Activated CD4-positive, alpha-beta T cell treated with anti-CD3 and anti-CD28 coated beads, Interleukin-2, amount 10 ng/mL, durations not matched to agents 24 days and 14 days (primary cell): ENCODE data around the gene ZFAND3. TPM values are rescaled to one million over a fixed set of nuclear protein-coding genes. Genes with fewer than 3 reads are reported as not detected.
A peak's percentile ranks its signal among the peaks of the same experiment; 100 is the strongest.
"Not testable (repeated sequence)": the region's sequence is repeated elsewhere in the genome, so short reads cannot be mapped to it uniquely, and the experiment has no call there.

ENCODE experiments used
- DNase-seq: peaks from one replicate; pipeline ENCODE4 v3.0.0; 2022
- H3K27ac Mint-ChIP-seq: one replicate; pipeline ENCODE4 v1.8.0; 2022; ENCODE audit warnings: mild to moderate bottlenecking, mixed read lengths
- H3K27me3 Mint-ChIP-seq: one replicate; pipeline ENCODE4 v1.8.0; 2022; ENCODE audit warnings: mixed read lengths
- H3K36me3 Mint-ChIP-seq: one replicate; pipeline ENCODE4 v1.8.0; 2022; ENCODE audit warnings: low read depth, mild to moderate bottlenecking, mixed read lengths
- H3K4me1 Mint-ChIP-seq: one replicate; pipeline ENCODE4 v1.8.0; 2021; ENCODE audit warnings: mixed read lengths
- H3K4me3 Mint-ChIP-seq: one replicate; pipeline ENCODE4 v1.8.0; 2022; ENCODE audit warnings: mild to moderate bottlenecking, moderate library complexity, mixed read lengths
- H3K9me3 Mint-ChIP-seq: one replicate; pipeline ENCODE4 v1.8.0; 2021; ENCODE audit warnings: mixed read lengths
- intact Hi-C: fragments of 100-400 bp; cut with micrococcal nuclease; formaldehyde crosslinking; loops from one replicate; pipeline ENCODE4 v1.15.1; 2023
- total RNA-seq: library from RNA; stranded (reverse); gene quantifications from 2 replicates; pipeline ENCODE4 v1.2.3, GENCODE V29; 2022

Gene ZFAND3
- total RNA-seq, 1 donor from 2014 or later: 31.5 TPM

GRCh38 chr6:37872373-37872745, 52.8 kb downstream of the ZFAND3 start:
- no peak for DNase-seq
- Mint-ChIP-seq H3K36me3 (peaks cover 32% of the 10 kb centered on the region), H3K27me3 (no peaks in the 10 kb centered on the region), H3K4me3 (no peak overlapping the region), H3K4me1 (peaks cover 25% of the 10 kb centered on the region), H3K27ac (no peak overlapping the region), H3K9me3 (peaks cover 4% of the 10 kb centered on the region)
- intact Hi-C loops: no loop called here

GRCh38 chr6:37874726-37875125, 55.2 kb downstream of the ZFAND3 start:
- no peak for DNase-seq
- Mint-ChIP-seq H3K36me3 (peaks cover 27% of the 10 kb centered on the region), H3K27ac (no peak overlapping the region), H3K4me1 (peaks cover 23% of the 10 kb centered on the region), H3K4me3 (no peak overlapping the region), H3K9me3 (peaks cover 4% of the 10 kb centered on the region), H3K27me3 (no peaks in the 10 kb centered on the region)
- intact Hi-C loops: no loop called here

GRCh38 chr6:37875561-37876309, 56.2 kb downstream of the ZFAND3 start:
- H3K27ac Mint-ChIP-seq: no peak overlapping the region
- DNase-seq: no peak
- H3K4me1 Mint-ChIP-seq: peaks cover 26% of the 10 kb centered on the region
- no peak overlapping the region for H3K4me3 Mint-ChIP-seq
- peaks cover 24% of the 10 kb centered on the region for H3K36me3 Mint-ChIP-seq
- no peaks in the 10 kb centered on the region for H3K27me3 Mint-ChIP-seq
- intact Hi-C loops: no loop called here
- H3K9me3 Mint-ChIP-seq: peaks cover 4% of the 10 kb centered on the region

GRCh38 chr6:37876843-37877242, 57.3 kb downstream of the ZFAND3 start:
- no peak overlapping the region for H3K27ac Mint-ChIP-seq
- DNase-seq: no peak
- no peaks in the 10 kb centered on the region for H3K27me3 Mint-ChIP-seq
- H3K9me3 Mint-ChIP-seq: peaks cover 4% of the 10 kb centered on the region
- H3K36me3 Mint-ChIP-seq: peaks cover 19% of the 10 kb centered on the region
- H3K4me1 Mint-ChIP-seq: peaks cover 26% of the 10 kb centered on the region
- intact Hi-C loops: no loop called here
- no peak overlapping the region for H3K4me3 Mint-ChIP-seq

GRCh38 chr6:37877373-37878149, 58.0 kb downstream of the ZFAND3 start:
- H3K27me3 Mint-ChIP-seq: no peaks in the 10 kb centered on the region
- DNase-seq: no peak
- H3K4me3 Mint-ChIP-seq: no peak overlapping the region
- intact Hi-C loops: no loop called here
- H3K27ac Mint-ChIP-seq: peak overlapping the region; percentile 8
- H3K9me3 Mint-ChIP-seq: peaks cover under 1% of the 10 kb centered on the region
- peaks cover 21% of the 10 kb centered on the region for H3K4me1 Mint-ChIP-seq
- H3K36me3 Mint-ChIP-seq: peaks cover 12% of the 10 kb centered on the region

GRCh38 chr6:37878150-37878710, 58.7 kb downstream of the ZFAND3 start:
- Mint-ChIP-seq H3K9me3 (no peaks in the 10 kb centered on the region), H3K4me3 (no peak overlapping the region), H3K27ac (no peak overlapping the region), H3K36me3 (peaks cover 11% of the 10 kb centered on the region), H3K4me1 (peaks cover 21% of the 10 kb centered on the region), H3K27me3 (no peaks in the 10 kb centered on the region)
- DNase-seq: no peak
- intact Hi-C loops: no loop called here

GRCh38 chr6:37880602-37881001, 61.1 kb downstream of the ZFAND3 start:
- H3K36me3 Mint-ChIP-seq, H3K4me3 Mint-ChIP-seq, H3K27ac Mint-ChIP-seq, H3K9me3 Mint-ChIP-seq, H3K27me3 Mint-ChIP-seq, intact Hi-C loops, DNase-seq: not testable (repeated sequence)
- peaks cover 21% of the 10 kb centered on the region for H3K4me1 Mint-ChIP-seq

GRCh38 chr6:37882292-37882691, 62.8 kb downstream of the ZFAND3 start:
- intact Hi-C loops: no loop called here
- DNase-seq: no peak
- Mint-ChIP-seq H3K4me3 (no peak overlapping the region), H3K27me3 (no peaks in the 10 kb centered on the region), H3K27ac (no peak overlapping the region), H3K36me3 (no peaks in the 10 kb centered on the region), H3K4me1 (peaks cover 15% of the 10 kb centered on the region), H3K9me3 (no peaks in the 10 kb centered on the region)

- no peak overlapping the region for H3K4me3 Mint-ChIP-seq
- no peaks in the 10 kb centered on the region for H3K36me3 Mint-ChIP-seq
- no peak overlapping the region for H3K27ac Mint-ChIP-seq
- H3K9me3 Mint-ChIP-seq: no peaks in the 10 kb centered on the region
- no peaks in the 10 kb centered on the region for H3K27me3 Mint-ChIP-seq
- no peak for DNase-seq
- intact Hi-C loops: no loop called here
- H3K4me1 Mint-ChIP-seq: peaks cover 10% of the 10 kb centered on the region
Observed at GRCh38 chr6:37882724-37883413, 63.3 kb downstream of the ZFAND3 start.

GRCh38 chr6:37884548-37884947, 65.0 kb downstream of the ZFAND3 start:
- Mint-ChIP-seq H3K4me3 (no peak overlapping the region), H3K27ac (no peak overlapping the region), H3K27me3 (no peaks in the 10 kb centered on the region), H3K9me3 (no peaks in the 10 kb centered on the region), H3K4me1 (peaks cover 6% of the 10 kb centered on the region), H3K36me3 (no peaks in the 10 kb centered on the region)
- no peak for DNase-seq
- intact Hi-C loops: no loop called here

GRCh38 chr6:37889051-37889450, 69.5 kb downstream of the ZFAND3 start:
- Mint-ChIP-seq H3K36me3 (peaks cover 3% of the 10 kb centered on the region), H3K9me3 (no peaks in the 10 kb centered on the region), H3K4me3 (no peak overlapping the region), H3K27ac (no peak overlapping the region), H3K27me3 (no peaks in the 10 kb centered on the region), H3K4me1 (peaks cover 3% of the 10 kb centered on the region)
- no peak for DNase-seq
- intact Hi-C loops: no loop called here

GRCh38 chr6:37889486-37889885, 70.0 kb downstream of the ZFAND3 start:
- Mint-ChIP-seq H3K4me1 (peaks cover 5% of the 10 kb centered on the region), H3K9me3 (no peaks in the 10 kb centered on the region), H3K27me3 (no peaks in the 10 kb centered on the region), H3K4me3 (no peak overlapping the region), H3K27ac (no peak overlapping the region), H3K36me3 (peaks cover 7% of the 10 kb centered on the region)
- intact Hi-C loops: no loop called here
- no peak for DNase-seq

- no peak overlapping the region for H3K4me3 Mint-ChIP-seq
- no peak for DNase-seq
- H3K27ac Mint-ChIP-seq: no peak overlapping the region
- H3K9me3 Mint-ChIP-seq: no peaks in the 10 kb centered on the region
- H3K36me3 Mint-ChIP-seq: peaks cover 14% of the 10 kb centered on the region
- H3K4me1 Mint-ChIP-seq: peaks cover 5% of the 10 kb centered on the region
- no peaks in the 10 kb centered on the region for H3K27me3 Mint-ChIP-seq
- intact Hi-C loops: no loop called here
Observed at GRCh38 chr6:37891072-37891471, 71.5 kb downstream of the ZFAND3 start.

- H3K4me1 Mint-ChIP-seq: peaks cover 13% of the 10 kb centered on the region
- peaks cover 14% of the 10 kb centered on the region for H3K36me3 Mint-ChIP-seq
- intact Hi-C loops: no loop called here
- no peaks in the 10 kb centered on the region for H3K9me3 Mint-ChIP-seq
- H3K4me3 Mint-ChIP-seq: no peak overlapping the region
- no peak overlapping the region for H3K27ac Mint-ChIP-seq
- no peak for DNase-seq
- H3K27me3 Mint-ChIP-seq: no peaks in the 10 kb centered on the region
Observed at GRCh38 chr6:37893257-37893656, 73.7 kb downstream of the ZFAND3 start.
